HepG2 (cell line): ENCODE results near the gene PNLIPRP2. TPM values are rescaled to one million over a fixed set of nuclear protein-coding genes. Genes with fewer than 3 reads are reported as not detected.

Source experiments
- ATAC-seq: fragments of 200-7000 bp; cut with Tn5 transposase; 3 replicates; pipeline ENCODE4 v1.9.1; 2020; ENCODE audit warnings: mild to moderate bottlenecking, moderate library complexity
- BruUV-seq: library from RNA; stranded (reverse); fragments of 400-500 nt; replicated peaks from 2 replicates; lab custom pipeline; 2021; lab: Mats Ljungman, UMichigan
- CTCF ChIA-PET: fragments of 300-600 bp; formaldehyde crosslinking; extraction: SDS; loops from one replicate; lab custom pipeline; 2021; ENCODE audit warnings: low total read pairs, inconsistent platforms, low intra/inter-chr PET ratio; lab: Yijun Ruan, JAX
- POLR2A ChIA-PET: fragments of 350-600 bp; sonication (Branson Sonifier 250); formaldehyde crosslinking; loops from one replicate; lab custom pipeline; 2020; ENCODE audit warnings: antibody characterized with exemption, inconsistent platforms; lab: Yijun Ruan, JAX
- DNase-seq: peaks from one replicate; pipeline ENCODE4 v3.0.0-alpha.2; 2015; ENCODE audit warnings: low spot score
- FAIRE-seq: peaks from 3 replicates; lab custom pipeline; 2011; peaks lifted over from hg19 to GRCh38; lab: Jason Lieb, UNC
- H2AFZ ChIP-seq: one replicate; pipeline ENCODE4 v1.6.1; 2011; ENCODE audit warnings: low read length, inconsistent platforms
- H3K27ac ChIP-seq: fragments of 300-600 bp; 3 replicates; pipeline ENCODE4 v1.8.0; 2011; ENCODE audit warnings: mixed run types, mild to moderate bottlenecking, mixed read lengths, low read length, inconsistent platforms; ENCODE audit not compliant: insufficient read depth; ENCODE audit errors: extremely low read length
- H3K27me3 ChIP-seq, 2 experiments: fragments of 200-600 bp in 1 of 2; 2 replicates in 1 of 2; 3 replicates in 1 of 2; pipeline versions ENCODE4 v1.6.0 to v1.8.0; 2011; ENCODE audit warnings: low read length in 2 of 2, mild to moderate bottlenecking in 2 of 2, moderate library complexity in 2 of 2, inconsistent platforms in 1 of 2; ENCODE audit not compliant: insufficient read depth in 2 of 2, control insufficient read depth in 1 of 2
- H3K36me3 ChIP-seq, 2 experiments: fragments of 200-600 bp in 1 of 2; replicated peaks in 1 of 2; 2 replicates in 1 of 2; 3 replicates in 1 of 2; pipeline versions ENCODE4 v1.5.1 to v1.8.0; 2011; ENCODE audit warnings: low read length in 2 of 2, inconsistent platforms in 1 of 2; ENCODE audit not compliant: insufficient read depth in 2 of 2, control insufficient read depth in 1 of 2
- H3K4me1 ChIP-seq: 2 replicates; pipeline ENCODE4 v1.5.1; 2012; ENCODE audit warnings: low read length, inconsistent platforms; ENCODE audit not compliant: insufficient read depth
- H3K4me2 ChIP-seq: 2 replicates; pipeline ENCODE4 v1.6.0; 2011; ENCODE audit warnings: low read depth, low read length, inconsistent platforms
- H3K4me3 ChIP-seq, 3 experiments: fragments of 200-600 bp in 1 of 3; sonication (generic), shearing (Covaris generic) in 1 of 3; replicated peaks in 1 of 3; 2 replicates each; pipeline ENCODE4 v1.5.1; 2011 to 2016; ENCODE audit warnings: low read length in 3 of 3, inconsistent platforms in 2 of 3, low read depth in 2 of 3, mild to moderate bottlenecking in 2 of 3, control low read depth in 1 of 3, mixed read lengths in 1 of 3; ENCODE audit not compliant: insufficient read depth in 1 of 3
- H3K79me2 ChIP-seq: one replicate; pipeline ENCODE4 v1.6.1; 2011; ENCODE audit warnings: low read length, inconsistent platforms; ENCODE audit not compliant: insufficient read depth
- H3K9ac ChIP-seq: 2 replicates; pipeline ENCODE4 v1.6.0; 2011; ENCODE audit warnings: mild to moderate bottlenecking, low read depth, low read length, inconsistent platforms; ENCODE audit not compliant: insufficient read depth
- H3K9me3 ChIP-seq: 2 replicates; pipeline ENCODE4 v1.5.1; 2012; ENCODE audit warnings: mild to moderate bottlenecking, low read length
- H4K20me1 ChIP-seq: 2 replicates; pipeline ENCODE4 v1.6.0; 2011; ENCODE audit warnings: inconsistent platforms, mild to moderate bottlenecking, low read length, moderate library complexity; ENCODE audit not compliant: insufficient read depth
- ATF2 ChIP-seq: sonication (generic); formaldehyde crosslinking; IDR thresholded peaks from 2 replicates; pipeline ENCODE4 v1.4.0; 2020; ENCODE audit warnings: missing genetic modification reagents
- CBX5 ChIP-seq: sonication (generic); formaldehyde crosslinking; IDR thresholded peaks from 2 replicates; pipeline ENCODE4 v1.4.0; 2020; ENCODE audit warnings: missing genetic modification reagents, borderline replicate concordance
- CEBPG ChIP-seq: IDR thresholded peaks from 2 replicates; pipeline ENCODE4 v1.6.1; 2016
- MTA3 ChIP-seq: sonication (generic); formaldehyde crosslinking; IDR thresholded peaks from 2 replicates; pipeline ENCODE4 v1.4.0; 2020; ENCODE audit warnings: missing genetic modification reagents
- PRDM15 ChIP-seq: sonication (generic); formaldehyde crosslinking; IDR thresholded peaks from 2 replicates; pipeline ENCODE4 v1.4.0; 2020; ENCODE audit warnings: missing genetic modification reagents
- THAP8 ChIP-seq: sonication (generic); formaldehyde crosslinking; IDR thresholded peaks from 2 replicates; pipeline ENCODE4 v1.5.1; 2020; ENCODE audit warnings: missing genetic modification reagents, mild to moderate bottlenecking, borderline replicate concordance
- ZFP82 ChIP-seq: sonication (generic); formaldehyde crosslinking; IDR thresholded peaks from 2 replicates; pipeline ENCODE4 v1.5.1; 2020; ENCODE audit warnings: mild to moderate bottlenecking, missing genetic modification reagents, borderline replicate concordance
- ZNF619 ChIP-seq: sonication (generic); formaldehyde crosslinking; IDR thresholded peaks from 2 replicates; pipeline ENCODE4 v1.4.0; 2020; ENCODE audit warnings: mild to moderate bottlenecking, missing genetic modification reagents
- ZNF776 ChIP-seq: sonication (generic); formaldehyde crosslinking; IDR thresholded peaks from 2 replicates; pipeline ENCODE4 v1.4.0; 2020; ENCODE audit warnings: mild to moderate bottlenecking, missing genetic modification reagents
- in situ Hi-C: cut with HindIII; loops from 2 replicates; pipeline ENCODE4 v1.10.0; 2017; ENCODE audit warnings: low pct_unique_long_range_greater_than_20kb; ENCODE audit not compliant: extremely low pct_ligation_motif_present
- intact Hi-C: fragments of 100-400 bp; cut with micrococcal nuclease; formaldehyde crosslinking; loops from one replicate; pipeline ENCODE4 v1.10.0; 2022; ENCODE audit not compliant: unreplicated experiment
- polyA plus RNA-seq, 8 experiments: library from polyadenylated mRNA; depleted of rRNA in 3 of 8; stranded (reverse) in 7 of 8; unstranded in 1 of 8; fragments of >200 nt; fragmentation: Illumina TruSeq in 4 of 8; extraction: Trizol in 4 of 8; gene quantifications; 2 replicates each; pipeline versions ENCODE4 v1.2.1 to v1.2.3, GENCODE V29; 2011 to 2016; ENCODE audit warnings: low read depth in 4 of 8, missing spikeins in 1 of 8, mixed read lengths in 1 of 8; ENCODE audit not compliant: insufficient read depth in 1 of 8
- total RNA-seq, 5 experiments: library from RNA; depleted of rRNA; stranded (reverse); fragments of >200 nt; fragmentation: Illumina TruSeq; extraction: Trizol; gene quantifications; 2 replicates each; pipeline ENCODE4 v1.2.3, GENCODE V29; 2016; ENCODE audit warnings: low read depth in 1 of 5

The PNLIPRP2 gene
- total and polyA plus RNA-seq, 2 of the 13 experiments (the other 11 are each of a cell fraction or from before 2014, with no cell fraction given): 0.21 to 0.97 TPM

GRCh38 chr10:116636385-116636784 is 15.6 kb downstream of the PNLIPRP2 start:
- H3K36me3 ChIP-seq: no peaks in the 10 kb centered on the region
- ChIA-PET CTCF (no interaction called here), POLR2A (no interaction called here)
- in situ Hi-C loops: no loop called here
- H2AFZ ChIP-seq: no peak overlapping the region
- H4K20me1 ChIP-seq: no peaks in the 10 kb centered on the region
- intact Hi-C loops: no loop called here
- TF ChIP-seq ATF2 (CRISPR knock-in tag) (no peak), THAP8 (no peak), PRDM15 (CRISPR knock-in tag) (no peak), CBX5 (no peak), CEBPG (CRISPR knock-in tag) (no peak), ZNF776 (CRISPR knock-in tag) (no peak), ZNF619 (CRISPR knock-in tag) (no peak), MTA3 (no peak), ZFP82 (CRISPR knock-in tag) (no peak)
- DNase-seq (no peak), FAIRE-seq (no peak), ATAC-seq (no peak)
- no peaks in the 10 kb centered on the region for H3K9me3 ChIP-seq
- H3K9ac ChIP-seq: no peak overlapping the region
- BruUV-seq: no TSS peak
- no peaks in the 10 kb centered on the region for H3K4me1 ChIP-seq
- no peaks in the 10 kb centered on the region for H3K79me2 ChIP-seq
- no peak overlapping the region for H3K4me3 ChIP-seq
- H3K27ac ChIP-seq: no peak overlapping the region
- no peak overlapping the region for H3K4me2 ChIP-seq
- no peaks in the 10 kb centered on the region for H3K27me3 ChIP-seq
